CD4-positive, alpha-beta T cell treated with Interleukin-15 for 4 hours (primary cell): ENCODE data around the gene CUEDC1.

Experiments
- DNase-seq: peaks from one replicate; pipeline ENCODE4 v3.0.0-alpha.2; 2020; ENCODE audit warnings: low spot score

The CUEDC1 gene

DNA sequence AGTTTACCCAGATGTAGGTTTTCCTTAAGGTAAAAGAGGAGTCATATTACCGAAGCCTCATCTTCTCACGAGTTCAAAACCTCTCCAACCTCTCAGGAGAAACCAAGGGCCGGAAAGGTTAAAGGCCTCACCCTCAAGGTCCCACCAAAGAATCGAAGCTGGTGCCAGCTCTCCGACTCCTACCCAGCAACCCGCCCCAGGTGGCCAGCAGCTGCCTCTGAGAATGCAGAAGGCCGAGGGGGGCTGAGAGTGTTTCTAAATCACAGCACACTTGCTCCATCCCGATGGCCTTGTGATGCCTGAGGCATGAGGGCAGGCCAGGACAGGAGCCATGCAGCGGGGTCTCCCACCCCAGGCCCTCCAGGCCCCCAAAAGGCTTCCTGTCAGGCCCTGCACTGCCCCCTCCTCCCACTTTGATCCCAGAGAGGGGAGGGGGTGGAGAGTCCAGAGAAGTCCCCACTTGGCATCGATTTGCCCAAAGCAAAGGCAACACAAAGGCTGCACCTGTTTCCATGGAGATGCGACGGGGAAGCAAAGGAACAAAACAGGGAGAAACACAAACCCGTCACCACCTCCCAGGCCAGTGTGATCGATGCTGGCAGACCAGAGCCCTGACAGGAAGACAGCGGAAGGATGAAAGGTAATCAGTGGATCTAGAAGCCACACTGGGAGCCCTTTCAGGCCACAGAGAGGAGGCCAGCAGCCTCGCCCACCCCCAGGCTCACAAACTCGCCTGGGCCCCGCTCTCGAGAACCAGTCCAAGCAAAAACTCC lies 39.0 kb downstream of the CUEDC1 start:
- DNase-seq: no peak

DNA sequence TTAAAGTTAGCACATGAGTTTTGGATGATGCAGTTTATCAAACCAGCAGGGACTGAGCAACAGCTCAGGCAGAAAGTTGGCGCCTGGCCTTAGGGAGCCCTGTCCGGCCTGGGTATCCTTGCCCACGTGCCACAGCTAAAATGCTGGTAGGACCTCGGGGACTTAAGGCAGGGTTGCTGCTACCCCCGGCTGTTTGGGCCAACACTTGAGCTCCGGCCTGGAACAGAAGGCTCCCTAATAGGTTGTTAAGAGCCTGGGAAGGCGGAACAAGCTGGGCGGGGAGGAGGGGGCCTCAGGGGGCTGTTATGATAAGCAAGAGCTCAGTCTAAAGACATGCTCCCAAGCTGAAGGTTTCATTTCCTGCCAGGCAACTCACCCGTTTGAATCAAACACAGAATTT lies 39.7 kb downstream of the CUEDC1 start:
- DNase-seq: no peak

DNA sequence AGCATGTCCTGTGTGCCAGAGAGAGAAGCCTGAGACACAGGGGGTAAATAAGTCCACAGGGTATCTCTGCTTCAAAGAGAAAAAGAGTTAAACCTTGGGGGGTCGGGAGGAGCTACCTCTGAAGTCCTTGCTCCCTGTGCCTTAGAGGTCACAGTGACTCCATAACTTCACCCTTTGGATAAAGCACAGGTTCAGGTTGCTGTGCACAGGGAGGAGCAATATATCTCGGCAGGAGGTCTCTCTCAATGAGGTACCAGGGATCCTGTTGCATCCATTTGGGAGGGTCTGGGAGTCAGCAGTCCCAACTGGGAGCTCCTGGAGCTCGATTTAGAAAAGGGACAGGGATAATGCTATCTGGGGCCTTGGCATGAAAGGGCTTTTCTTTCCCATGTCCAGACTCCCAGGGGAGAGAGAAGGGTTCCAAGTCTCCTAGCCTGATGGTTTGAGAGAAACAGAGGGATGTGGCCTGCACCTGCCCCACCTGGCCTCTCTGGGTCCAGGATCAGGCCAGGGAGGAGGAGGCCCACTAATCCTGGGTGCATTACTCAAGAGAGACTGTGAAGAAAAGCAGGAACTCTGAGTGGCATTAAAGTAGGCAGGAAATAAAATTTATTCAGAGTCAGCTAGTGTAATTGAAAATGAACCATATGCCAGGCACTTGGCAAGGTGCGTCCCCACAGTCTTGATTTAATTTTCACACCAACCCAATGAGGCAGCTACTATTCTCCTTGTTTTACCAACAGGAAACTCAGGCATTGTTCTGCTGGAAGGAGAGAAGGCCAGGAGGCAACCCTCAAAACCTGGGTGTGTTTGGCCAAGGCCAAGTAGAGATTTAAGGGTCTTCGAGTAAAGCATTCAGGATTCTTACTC lies 40.7 kb downstream of the CUEDC1 start:
- no peak for DNase-seq

DNA sequence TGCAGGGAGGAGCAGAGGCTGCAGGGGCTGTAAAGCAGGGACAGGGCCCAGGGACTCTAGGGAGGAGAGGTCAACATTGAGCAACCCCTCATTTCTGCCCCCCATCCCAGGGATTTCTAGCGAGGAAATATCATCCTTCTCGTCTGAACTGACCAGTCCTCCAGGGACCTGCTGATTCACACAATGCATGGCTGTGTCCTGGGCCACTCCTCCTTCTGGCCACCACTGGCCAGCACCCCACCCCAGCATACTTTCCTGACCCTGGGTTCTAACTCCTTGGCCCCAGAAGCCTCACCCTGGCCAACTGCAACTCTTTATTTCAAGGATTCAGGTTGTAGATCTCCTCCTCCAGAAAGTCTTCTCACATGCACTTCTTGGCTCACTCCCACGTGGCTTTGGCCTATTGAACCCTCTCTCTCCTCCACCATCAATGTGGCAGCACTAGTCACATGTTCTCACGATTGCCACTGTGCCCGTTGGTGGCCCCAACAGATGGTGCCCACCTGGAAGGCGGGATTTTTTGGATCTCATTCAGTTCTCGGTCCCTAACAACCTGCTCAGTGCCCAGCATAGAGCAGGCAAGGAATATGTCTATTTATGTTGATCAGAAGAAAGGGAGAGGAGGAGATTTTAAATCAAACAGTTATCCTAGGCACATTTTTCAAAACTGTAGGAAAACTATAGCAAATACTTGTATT lies 41.5 kb downstream of the CUEDC1 start:
- no peak for DNase-seq

DNA sequence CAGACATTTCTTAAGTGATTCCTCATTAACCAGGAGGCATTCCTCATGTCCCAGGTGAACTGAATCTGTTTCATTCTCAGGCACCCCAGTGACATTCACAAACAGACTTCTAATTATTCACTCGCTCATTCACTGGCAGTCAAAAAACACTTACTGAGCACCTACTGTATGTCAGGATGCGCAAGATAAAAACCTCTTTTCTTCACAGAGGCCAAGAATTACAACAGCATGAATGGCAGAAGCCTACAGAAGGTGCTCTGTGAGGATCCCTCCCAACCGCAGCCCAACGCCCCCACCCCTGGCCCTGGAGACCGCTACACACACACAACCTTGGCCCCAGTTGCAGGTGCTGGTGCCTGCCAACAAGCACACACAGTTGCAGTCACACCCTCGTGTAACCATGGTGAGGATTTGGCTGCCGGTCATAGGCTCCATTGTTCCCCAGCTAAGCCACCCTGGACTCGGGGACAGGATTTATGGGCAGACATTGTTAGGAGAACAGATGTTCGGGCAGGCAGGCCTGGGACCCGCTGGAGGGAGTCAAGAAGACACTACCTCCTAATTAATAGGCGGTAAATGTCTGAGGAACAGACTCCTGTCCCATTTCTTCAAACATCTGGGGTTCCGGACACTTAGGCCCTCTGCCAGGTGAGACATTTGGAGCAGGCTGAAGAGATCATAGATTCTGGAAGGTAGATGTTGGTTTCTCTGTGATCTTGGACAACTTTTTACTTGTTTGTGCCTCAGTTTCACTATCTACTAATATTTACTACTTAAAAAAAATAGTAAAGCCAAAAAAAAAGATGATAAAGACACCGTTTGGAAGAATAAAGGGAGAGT lies 43.2 kb downstream of the CUEDC1 start:
- DNase-seq: no peak

DNA sequence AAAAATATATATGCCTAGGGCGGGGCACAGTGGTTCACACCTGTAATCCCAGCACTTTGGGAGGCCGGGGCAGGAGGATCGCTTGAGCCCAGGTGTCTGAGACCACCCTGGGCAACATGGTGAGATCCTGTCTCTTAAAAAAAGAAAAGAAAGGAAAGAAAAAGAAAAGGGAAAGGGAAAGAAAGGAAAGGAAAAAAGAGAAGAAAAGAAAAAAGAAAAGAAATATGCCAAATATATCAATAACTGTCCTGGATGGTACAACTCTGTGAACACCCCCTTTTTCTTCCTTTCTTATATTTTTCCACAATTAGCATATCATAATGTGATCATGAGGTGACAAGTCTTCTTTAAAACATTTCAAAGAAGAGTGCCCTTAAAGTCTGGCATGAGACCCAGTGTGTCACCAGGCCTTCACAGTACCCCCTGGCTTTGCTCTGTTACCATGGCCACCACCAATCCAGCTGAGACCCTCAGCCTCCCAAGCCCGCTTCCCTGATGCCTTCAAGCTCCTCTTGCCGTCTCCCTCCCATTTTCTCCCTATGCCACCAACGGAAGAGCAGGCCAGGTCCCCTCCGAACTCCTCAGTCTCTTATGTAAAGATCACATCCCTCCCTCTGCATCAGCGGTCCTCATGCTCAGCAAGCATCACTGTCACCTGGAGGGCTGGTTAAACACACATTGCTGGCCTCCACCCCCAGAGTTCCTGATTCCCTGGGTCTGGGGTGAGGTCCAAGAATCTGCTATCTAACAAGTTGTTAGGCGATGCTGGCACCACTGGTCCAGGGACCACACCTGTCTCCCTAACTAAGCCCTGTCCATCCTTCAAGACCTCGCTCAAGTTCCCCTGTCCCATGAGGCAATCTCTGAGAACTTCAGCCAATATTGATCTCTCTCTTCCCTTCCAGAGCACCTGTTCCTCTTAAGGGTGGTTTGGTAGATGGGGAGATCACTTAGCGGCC lies 44.5 kb downstream of the CUEDC1 start:
- DNase-seq: no peak

- DNase-seq: no peak
Observed at GRCh38 chr17:57909551-57909950, 45.7 kb downstream of the CUEDC1 start.

DNA sequence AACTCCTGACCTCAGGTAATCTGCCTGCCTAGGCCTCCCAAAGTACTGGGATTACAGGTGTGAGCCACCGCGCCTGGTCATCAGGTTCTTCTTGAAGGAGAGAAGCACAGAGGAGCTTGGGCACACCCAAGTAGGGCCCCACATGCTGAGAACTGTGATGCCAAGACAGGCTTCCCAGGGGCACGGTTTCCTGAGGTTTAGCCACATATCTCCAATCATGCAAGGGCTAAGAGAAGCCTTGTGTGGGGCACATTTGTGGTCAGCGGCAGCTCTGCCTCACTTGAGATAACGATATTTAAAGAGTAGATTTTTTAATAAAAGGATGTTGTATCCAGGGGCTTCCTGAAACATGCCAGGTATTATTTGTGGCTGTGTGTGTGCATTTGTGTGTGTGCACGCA lies 46.9 kb downstream of the CUEDC1 start:
- no peak for DNase-seq

- DNase-seq: no peak
Observed at GRCh38 chr17:57906910-57907309, 48.3 kb downstream of the CUEDC1 start.

DNA sequence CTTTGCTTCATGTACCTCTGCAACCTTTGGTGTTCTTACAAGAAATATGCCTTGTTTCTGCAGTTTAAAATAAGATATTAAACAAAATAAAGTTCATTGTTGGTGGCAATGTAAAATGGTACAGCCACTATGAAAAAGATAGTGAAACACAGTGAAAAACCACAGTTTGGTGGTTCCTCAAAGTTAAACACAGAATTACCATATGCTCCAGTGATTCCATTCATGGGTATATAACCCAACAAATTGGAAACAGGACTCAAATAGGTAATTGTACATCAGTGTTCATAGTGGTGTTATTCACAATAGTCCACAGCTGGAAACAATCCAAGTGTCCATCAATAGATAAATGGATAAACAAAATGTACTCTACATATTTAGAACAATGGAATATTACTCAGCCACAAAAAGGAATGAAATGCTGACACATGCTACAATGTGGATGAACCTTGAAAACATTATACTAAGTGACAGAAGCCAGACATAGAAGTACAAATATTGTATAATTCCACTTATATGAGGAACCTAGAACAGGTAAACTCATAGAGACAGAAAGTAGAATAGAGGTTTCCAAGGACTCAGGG lies 49.2 kb downstream of the CUEDC1 start:
- no peak for DNase-seq

DNA sequence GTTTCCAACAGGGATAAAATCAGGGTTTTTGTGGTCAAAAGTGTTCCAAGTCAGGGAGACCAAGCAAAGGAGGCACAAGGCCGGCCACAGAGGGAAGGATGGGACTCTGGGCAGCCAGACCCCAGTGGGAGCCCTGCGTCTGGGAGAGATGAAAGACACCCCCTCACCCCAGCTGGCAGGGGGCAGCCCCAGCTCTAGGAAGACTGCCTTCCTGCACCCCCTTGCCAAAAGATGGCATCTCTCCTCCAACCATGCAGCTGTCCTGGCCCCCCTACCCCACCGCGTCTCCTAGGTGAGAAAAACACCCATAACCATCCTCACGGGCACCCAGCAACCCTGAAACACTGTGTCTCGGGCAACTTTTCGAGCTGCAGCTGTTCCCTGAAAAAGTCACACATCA lies 51.3 kb downstream of the CUEDC1 start:
- no peak for DNase-seq

DNA sequence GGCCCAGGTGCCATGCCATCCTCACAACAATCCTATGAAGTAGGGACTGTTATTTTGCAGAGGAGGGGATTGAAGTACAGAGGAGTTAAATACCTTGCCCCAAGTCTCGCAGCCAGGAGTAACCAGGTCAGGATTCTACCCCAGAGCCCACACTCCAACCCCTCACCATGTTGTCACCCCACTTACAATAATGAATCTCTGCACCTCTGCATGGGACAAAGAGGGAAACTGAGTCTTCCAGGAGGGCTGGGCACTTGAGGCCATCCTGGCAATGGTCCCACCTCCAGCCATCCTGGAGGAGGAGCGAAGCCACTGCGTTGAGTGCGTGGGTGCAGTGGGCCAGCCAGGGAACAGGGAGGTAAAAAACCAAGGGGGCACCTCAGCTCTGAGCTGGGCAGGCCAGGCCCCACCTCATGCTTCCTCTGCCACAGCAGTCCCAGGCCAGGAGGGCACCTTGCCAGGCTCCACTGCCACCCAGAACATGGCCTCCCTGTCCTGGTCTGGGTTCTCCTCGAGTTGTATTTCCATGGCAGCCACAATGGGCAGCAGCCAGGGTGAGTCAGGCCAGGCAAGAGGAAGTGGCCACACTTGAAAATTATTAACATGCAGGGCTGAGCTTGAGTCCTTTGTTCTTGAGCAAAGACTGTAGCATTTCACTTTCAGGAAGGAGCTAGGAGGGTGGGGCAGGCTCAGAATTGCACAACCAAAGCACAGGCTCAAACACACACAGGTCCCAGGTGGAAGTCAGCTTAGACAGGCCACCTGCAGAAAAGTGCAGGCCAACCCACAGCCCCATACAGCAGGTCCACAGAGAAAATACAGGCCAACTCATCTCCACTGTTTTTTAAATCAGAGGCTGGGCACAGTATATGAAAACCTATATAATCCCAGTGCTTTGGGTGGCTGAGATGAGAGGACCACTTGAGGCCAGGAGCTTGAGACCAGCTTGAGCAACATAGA lies 52.1 kb downstream of the CUEDC1 start:
- DNase-seq: peak; percentile 13

DNA sequence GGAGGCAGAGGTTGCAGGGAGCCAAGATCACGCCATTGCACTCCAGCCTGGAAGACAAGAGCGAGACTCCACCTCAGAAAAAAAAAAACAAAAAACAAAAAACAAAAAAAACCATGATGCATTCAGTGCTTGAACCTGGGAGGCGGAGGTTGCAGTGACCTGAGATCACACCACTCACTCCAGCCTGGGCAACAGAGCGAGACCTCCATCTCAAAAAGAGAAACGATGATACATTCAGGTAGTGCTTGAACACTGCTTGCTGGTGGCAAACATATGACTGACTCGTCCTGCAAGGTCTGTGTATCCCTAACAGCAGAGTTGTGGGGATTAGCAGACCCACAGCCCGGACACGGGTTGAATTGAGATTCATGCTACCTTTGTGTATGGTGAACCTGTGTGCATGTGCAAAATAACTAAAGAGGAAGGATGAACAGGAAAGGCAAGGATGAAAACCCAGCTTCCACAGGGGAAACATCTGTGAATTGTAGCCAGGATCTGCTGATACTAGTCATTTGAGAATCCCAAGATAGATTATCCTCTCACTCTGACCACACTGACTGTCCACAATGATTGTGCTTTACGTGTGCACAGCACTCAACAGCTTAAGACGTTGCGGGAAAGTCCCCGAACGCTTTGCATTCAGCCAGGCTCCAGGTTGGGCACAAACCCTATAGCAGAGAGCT lies 53.0 kb downstream of the CUEDC1 start:
- no peak for DNase-seq

- DNase-seq: no peak
Observed at GRCh38 chr17:57900991-57901743, 54.0 kb downstream of the CUEDC1 start.

DNA sequence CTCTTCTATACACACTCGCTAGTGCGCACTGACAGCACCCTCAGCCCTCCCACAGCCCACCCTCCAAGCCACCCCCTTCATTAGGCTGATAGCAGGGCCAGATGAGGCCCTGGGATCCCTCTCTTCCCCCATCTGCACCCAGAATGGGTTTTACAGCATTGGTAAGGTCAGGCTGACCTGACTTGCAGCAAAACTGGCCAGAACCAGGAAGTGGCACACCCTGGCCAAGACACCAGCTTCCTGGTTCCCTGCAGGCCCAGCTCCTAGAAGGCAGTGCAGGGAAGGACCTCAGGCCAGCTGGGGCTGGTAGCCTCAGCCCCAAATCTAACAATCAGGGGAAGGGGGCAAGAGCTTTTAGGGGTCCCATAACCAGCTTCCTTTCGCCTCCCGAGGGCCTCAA lies 55.4 kb downstream of the CUEDC1 start:
- no peak for DNase-seq

DNA sequence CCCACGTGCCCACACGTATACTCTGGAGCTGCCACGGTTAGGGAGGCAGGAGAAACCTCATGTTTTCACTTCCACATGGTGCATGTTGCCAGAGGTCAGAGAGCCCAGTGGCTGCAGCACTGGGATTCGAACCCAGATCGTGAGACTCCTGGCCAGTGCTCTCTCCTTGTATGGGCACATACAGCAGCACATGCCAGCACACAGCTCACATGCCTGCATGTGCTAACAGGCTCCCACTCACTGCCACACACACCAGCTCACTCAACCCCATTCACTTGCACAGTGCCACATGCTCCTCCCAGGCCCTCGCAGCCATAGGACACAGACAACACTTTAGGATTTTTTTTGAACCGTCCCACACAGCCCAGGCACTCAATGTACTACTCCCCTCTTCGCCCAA lies 55.8 kb downstream of the CUEDC1 start:
- no peak for DNase-seq

DNA sequence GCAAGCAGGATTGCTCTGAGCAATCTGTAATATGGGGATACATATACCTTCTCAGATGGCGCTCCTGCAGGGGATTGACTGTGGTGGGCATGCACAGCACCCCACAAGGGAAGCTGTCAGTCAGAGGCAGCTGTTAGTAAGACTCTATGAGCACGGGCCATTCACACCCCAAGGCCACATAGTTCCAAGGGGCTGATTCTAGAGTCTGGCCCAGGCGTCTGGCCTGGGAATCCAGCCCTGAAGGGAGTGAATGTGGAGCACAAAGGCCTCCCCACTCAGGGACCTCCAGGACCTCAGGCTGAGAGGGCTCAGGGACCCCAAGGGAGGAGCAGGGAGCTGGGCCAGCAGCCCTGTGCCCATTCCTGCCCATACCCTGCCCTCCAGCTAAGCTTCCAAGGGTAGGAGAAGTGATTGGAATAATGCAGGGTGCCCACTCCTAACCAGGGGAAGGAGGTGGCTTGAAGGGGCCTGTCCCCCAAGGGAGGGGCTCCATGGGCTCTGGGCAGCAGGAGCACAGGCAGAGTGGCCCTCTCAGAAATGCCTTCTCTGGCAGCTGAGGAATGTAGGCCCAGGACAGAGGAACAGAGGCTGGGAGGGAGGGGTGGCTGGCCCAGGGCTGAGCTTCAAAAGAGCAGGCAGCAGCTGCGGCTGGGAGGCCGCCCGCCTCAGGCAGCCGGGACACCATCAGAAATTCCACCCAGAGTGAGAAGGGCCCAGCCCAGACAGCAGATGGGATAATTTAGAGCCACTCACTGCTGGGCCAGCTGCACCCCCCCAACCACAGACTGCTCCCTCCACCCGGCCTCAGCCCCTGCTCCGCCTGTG lies 56.5 kb downstream of the CUEDC1 start:
- DNase-seq: no peak
